WI38 (cell line): ENCODE results near the gene MAD1L1.

ENCODE experiments used
- H3K4me3 ChIP-seq: 2 replicates; pipeline ENCODE4 v1.5.1; 2011; ENCODE audit warnings: low read depth, mild to moderate bottlenecking, control low read depth, low read length
- TF ChIP-seq, protein P1 (sequence below): IDR thresholded peaks from 2 replicates; pipeline ENCODE4 v1.5.1; 2012; ENCODE audit warnings: low read depth, mild to moderate bottlenecking, control low read depth, low read length

Gene MAD1L1

DNA sequence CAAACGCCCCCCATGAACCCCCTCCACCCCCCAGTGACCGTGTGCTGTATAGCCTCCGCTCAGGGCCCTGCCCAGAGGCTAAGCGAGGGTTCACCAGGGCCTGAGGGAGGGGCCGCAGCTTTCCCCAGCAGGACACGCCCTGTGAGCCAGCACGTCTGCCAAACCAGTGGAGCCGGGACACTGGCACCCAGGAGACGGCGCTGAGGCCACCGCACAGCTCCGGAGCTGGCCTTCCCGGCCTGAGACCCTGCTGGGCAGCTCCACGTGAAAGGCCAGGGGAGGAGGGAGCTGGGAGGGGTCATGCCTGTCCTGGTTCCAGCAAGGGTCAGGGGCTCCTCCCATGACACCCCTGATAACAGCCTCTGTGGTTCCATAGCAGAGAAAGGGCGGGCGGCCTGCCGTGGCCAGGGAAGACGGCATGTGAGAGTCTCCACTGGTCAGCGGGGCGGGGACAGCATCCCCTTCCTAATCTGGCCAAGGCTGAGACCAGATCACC, 284.4 kb downstream of the MAD1L1 start:
- TF ChIP-seq, protein P1, sequence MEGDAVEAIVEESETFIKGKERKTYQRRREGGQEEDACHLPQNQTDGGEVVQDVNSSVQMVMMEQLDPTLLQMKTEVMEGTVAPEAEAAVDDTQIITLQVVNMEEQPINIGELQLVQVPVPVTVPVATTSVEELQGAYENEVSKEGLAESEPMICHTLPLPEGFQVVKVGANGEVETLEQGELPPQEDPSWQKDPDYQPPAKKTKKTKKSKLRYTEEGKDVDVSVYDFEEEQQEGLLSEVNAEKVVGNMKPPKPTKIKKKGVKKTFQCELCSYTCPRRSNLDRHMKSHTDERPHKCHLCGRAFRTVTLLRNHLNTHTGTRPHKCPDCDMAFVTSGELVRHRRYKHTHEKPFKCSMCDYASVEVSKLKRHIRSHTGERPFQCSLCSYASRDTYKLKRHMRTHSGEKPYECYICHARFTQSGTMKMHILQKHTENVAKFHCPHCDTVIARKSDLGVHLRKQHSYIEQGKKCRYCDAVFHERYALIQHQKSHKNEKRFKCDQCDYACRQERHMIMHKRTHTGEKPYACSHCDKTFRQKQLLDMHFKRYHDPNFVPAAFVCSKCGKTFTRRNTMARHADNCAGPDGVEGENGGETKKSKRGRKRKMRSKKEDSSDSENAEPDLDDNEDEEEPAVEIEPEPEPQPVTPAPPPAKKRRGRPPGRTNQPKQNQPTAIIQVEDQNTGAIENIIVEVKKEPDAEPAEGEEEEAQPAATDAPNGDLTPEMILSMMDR: no peak
- no peak overlapping the region for H3K4me3 ChIP-seq

GRCh38 chr7:1947586-1948217, 285.0 kb downstream of the MAD1L1 start:
- H3K4me3 ChIP-seq: no peak overlapping the region

DNA sequence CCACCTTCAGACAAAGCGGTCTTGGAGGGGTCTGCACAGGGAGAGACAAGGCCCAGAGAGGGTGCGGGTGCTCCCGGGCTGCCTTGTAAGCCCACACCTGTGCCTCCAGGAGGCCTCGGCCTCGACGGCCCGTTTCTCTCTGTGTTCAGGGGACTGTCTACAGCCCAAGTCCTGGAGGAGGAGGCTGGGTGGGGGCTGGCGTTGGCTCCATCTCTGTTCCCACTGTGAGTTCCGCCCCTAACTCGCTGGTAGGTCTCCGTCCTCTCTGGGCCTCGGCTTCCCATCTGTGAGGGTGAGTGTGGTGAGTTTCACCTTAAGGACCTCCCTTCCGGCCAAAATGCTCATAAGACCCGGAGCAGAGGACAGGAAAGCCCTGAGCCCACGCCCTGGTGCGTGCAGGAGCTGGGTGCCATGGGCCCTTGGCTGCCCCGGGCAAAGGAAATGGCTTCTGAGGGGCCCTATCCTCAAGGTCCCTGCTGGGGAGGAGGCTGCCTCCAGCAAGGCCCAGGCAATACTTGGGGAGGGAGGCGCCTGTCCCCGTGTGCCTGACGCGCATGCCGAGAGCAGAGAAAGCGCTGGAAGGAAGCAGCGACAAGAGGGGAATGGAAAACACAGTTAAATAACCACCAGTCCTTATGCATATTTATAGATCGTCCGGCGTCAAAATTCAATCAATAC, 285.8 kb downstream of the MAD1L1 start:
- H3K4me3 ChIP-seq: no peak overlapping the region
- TF ChIP-seq, protein P1: no peak

More at GRCh38 chr7:1947586-1948217, 285.0 kb downstream of the MAD1L1 start:
- TF ChIP-seq, protein P1: no peak

DNA sequence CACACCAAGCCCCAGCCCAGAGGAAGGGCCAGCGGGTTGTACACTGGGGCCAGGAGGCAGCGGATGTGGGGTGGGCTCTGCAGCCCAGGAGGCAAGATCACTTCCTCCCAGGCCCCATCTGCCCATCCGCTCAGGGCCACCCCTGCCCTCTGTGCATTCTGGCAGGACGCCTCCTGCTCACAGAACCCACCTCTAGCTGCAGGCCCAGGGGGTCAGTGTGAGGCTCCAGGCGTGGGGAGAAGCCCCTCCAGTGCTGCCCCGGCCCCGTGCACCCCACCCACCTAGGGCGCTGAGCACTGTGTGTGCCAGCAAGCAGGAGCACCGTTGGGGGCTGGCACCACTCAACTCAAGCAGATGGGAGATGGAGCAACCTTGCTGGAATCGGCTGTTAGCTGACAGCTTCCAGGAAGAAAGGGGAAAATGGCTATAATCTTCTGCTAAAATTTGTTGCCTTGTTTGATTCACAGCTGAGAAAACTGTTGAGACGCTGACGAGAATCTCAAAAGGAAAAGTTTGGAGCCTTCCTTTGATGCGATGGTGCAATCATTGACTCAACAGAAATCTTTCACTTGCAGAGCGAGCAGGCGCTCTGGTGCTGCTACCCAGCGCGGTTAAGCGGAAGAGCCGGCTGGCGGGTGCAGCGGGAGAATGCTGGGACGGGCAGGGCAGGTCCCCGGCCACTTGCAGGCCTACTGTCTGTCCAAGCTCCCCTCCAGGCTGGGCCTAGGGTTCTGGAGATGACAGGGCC, 286.5 kb downstream of the MAD1L1 start:
- H3K4me3 ChIP-seq: no peak overlapping the region
- TF ChIP-seq, protein P1: no peak

GRCh38 chr7:1945558-1945957, 287.2 kb downstream of the MAD1L1 start:
- TF ChIP-seq, protein P1: no peak
- H3K4me3 ChIP-seq: no peak overlapping the region

- no peak overlapping the region for H3K4me3 ChIP-seq
- TF ChIP-seq, protein P1: no peak
Observed at GRCh38 chr7:1944619-1945210, 288.0 kb downstream of the MAD1L1 start.
